GM19397 (cell line): ENCODE measurements around the gene CARM1.
"Not testable (repeated sequence)": the region's sequence is repeated elsewhere in the genome, so short reads cannot be mapped to it uniquely, and the experiment has no call there.

Experiments
- ATAC-seq: cut with Tn5 transposase; IDR thresholded peaks from one replicate; pipeline ENCODE4 v1.9.1; 2021; ENCODE audit warnings: mild to moderate bottlenecking, moderate library complexity; ENCODE audit not compliant: unreplicated experiment

Gene CARM1

DNA sequence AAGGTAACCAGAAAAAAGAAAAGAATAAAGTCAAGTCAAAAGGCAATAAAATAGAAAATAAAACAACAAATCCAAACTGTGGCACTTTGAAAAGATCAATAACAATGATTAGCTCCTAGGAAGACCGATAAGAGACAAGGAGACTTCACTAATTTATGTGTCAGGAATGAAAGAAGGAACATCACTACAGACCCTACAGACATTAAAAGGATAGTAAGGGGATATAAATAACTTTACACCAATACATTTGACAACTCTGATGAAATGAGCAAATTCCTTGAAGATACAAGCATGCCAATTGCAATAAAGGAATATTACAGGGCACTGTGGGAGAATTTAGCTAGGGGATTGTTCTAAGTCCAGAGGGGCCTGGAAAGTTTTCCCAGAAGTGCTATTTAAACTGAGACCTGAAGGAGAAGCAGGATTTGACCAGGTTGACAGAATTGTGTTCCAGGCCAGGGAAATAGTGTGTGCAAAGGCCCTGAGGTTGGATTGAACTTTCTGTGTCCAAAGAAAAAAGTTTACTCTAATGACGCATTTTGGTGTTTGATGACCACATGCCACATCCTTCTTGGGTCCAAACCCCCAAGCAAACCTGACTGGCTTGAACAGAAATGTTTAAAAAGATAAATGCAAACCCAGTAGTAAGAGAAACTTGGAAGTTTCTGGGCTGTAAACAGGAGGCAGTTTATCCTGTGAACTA, 24.7 kb upstream of the CARM1 start:
- no peak for ATAC-seq

DNA sequence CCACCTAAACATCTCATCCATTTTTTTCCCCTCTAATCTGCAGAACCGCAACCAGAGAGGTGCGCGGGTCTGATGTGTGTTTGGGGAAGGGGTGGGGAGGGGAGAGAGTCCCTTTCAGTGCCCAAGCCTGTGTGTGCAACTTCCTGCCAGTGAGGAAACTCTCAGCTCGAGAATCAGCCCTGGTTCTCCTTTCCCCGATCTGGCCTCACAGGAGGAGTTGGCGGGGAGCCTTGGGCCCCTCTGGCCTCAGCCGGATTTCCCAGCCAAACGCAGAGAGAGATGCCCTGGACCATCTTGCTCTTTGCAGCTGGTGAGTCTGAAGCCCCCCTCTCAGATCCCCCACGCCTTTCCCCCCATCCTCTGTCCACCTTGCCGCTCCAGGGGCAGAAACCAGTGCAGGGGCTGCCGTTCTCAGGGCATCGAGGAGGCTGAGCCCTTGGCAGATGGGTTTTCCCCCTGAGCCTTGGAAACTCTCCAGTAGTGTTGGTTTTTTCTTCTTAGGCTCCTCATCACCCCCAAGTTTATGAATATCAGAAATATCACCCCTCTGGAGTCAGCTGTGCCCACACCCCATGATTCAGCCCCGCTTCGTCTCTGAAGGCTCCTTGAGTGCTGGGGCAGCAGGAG, 23.0 kb upstream of the CARM1 start, which contains the start of gene C19orf38:
Gene C19orf38, plus strand, starts transcription at position 186 of the 627 bp plus-strand sequence. Its CDS starts 94 bp downstream, at position 280.
- no peak for ATAC-seq

DNA sequence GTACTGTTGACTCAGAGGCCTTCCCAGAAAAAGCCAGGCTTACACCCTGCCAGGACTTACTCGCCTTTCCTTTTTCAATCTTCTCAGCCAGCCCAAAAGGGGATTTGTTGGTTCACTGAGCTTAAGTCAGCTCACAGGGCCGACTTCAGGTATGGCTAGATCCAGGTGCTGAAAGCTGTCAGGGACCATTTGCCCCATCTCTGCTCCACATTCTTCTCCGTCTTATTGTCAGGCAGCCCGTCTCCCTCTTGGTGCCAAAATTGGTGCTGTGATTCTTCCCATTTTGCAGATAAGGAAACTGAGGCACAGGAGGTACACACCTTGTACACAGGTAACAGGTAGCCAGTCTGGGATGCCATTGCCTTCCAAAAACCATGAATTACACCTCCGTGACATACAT, 20.7 kb upstream of the CARM1 start:
- no peak for ATAC-seq

DNA sequence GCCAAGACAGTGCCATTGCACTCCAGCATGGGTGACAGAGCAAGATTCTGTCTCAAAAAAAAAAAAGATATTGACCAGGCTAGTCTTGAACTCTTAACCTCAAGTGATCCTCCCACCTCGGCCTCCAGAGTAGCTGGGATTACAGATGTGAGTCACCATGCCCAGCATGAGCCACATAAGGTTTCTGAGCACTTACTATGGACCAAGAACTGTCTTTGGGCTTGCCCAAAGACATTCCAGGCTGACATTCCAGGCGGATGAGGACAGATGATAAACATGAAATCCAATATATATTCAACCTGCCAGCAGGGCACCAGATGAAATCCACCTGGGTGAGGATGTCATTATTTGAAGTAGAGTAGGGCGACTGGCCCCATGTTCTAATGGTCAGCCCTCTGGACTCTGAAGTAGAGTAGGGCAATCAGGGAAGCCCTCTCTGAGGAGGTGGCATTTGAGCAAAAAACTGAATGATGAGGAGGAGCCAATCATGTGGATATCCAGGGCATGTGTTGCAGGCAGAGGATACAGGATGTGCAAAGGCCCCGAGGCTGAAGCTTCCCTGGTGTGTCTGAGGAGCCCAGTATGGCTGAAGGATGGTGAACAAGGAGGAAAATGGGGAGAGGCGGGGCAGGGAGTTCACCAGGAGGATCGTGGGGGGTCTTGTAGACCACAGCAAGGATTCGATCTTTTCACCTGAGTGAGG, 19.1 kb upstream of the CARM1 start:
- no peak for ATAC-seq

DNA sequence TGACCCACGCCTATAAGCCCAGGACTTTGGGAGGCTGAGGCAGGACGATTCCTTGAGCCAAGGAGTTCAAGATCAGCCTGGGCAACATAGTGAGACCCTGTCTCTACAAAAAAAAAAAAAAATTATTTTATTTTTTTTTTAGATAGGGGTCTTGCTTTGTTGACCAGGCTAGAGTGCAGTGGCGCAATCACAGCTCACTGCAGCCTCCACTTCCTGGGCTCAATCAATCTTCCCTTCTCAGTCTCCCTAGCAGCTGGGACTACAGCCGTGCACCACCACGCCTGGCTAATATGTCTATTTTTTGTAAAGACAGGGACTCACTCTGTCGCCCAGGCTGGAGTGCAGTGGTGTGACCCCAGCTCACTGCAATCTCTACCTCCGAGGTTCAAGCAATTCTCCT, 18.4 kb upstream of the CARM1 start:
- ATAC-seq = no peak

DNA sequence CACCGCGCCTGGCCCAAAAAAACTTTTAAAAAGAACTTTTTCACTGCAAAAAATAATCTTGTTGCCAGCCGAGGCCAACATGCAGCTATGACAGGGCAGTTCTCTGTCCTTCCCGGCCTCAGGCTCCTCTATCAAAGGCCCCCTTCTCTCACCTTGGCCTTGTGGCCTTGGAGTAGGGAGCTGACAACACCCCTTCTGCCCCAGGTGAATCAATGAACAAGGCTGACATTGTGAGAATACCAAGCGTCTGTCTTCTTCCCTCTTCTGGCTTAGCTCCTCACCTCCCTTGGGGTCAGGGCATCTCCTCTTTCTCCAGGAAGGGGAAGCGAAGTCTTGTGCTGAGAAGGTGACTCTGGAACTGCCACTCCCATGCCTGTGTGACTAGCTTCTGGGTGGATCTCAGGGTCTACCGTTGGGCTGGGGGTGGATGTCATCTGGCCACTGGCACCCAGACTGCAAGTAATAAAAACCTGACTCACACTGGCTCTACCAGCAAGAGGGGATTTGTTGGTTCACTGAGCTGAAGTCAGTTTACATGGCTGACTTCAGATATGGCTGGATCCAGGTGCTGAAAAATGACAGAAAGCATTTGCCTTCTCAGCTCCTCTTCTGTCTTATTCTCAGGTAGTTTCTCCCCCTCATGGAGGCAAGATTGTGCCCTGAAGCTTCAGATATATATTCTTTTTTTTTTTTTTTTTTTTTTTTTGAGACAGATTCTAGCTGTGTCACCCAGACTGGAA, 16.8 kb upstream of the CARM1 start:
- ATAC-seq = no peak

DNA sequence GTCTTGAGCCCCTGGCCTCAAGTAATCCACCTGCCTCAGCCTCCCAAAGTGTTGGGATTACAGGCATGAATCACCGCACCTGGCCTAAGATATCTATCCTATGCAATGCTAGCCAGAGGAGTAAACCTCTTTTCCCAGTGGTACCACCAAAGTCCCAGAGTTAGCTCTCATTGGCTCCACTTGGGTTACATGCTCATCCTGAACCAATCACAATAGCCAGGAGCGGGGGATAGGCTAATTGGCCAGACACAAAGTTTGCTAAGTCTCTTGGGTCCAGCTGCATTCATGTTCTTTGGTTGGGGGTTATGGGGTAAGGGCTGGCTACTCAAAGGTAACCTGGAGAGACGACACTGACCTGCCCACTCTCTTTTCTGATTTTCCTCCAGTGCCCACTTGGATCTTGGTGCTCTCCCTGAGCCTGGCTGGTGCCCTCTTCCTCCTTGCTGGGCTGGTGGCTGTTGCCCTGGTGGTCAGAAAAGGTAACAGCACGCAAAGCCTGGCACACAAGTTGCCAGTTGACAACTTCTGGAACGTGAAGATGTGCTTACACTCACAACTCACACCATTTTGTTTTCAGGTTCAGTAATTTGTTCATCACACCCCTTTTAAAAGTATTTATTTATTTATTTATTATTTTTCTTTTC, 15.4 kb upstream of the CARM1 start:
- ATAC-seq = no peak

DNA sequence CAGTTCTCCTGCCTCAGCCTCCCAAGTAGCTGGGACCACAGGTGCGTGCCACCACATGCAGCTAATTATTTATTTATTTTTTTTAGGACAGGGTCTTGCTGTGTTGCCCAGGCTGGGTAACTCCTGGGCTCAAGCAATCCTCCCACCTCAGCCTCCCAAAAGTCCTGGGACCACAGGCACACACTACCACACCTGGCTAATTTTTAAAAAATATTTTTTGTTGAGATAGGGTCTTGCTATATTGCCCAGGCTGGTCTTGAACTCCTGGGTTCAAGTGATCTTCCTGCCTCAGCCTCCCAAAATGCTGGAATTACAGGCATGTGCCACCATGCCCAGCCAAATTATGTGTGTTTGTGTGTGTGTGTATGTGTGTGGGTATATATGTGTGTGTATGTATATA, 14.5 kb upstream of the CARM1 start:
- ATAC-seq = not testable (repeated sequence)

DNA sequence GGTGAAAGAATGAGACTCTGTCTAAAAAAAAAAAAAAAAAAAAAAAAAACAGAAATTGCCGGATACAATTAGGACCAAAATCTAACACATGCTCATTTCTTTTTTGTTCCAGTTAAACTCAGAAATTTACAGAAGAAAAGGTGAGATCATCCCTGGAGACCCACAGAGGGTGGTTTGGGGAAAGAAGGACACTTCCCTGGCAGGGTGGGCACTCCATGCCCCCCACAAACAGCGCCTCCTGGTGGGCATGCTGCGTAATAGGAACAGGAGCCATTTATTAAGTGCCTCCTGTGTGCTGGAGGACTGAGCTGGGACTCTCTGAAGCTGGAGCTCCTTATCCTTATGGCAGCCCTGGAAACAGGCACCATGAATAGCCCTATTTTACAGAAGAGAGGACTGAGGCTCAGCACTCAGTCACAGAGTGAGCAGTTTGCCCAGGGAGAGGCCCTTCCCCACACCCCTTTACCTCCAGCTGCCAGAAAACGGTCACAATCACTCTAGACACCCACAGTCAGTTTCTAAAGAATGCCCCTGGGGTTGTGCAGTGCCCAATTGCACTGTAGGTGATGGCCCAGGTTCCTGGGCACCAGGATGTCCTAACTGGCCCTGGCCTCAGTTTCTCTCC, 13.0 kb upstream of the CARM1 start:
- no peak for ATAC-seq

DNA sequence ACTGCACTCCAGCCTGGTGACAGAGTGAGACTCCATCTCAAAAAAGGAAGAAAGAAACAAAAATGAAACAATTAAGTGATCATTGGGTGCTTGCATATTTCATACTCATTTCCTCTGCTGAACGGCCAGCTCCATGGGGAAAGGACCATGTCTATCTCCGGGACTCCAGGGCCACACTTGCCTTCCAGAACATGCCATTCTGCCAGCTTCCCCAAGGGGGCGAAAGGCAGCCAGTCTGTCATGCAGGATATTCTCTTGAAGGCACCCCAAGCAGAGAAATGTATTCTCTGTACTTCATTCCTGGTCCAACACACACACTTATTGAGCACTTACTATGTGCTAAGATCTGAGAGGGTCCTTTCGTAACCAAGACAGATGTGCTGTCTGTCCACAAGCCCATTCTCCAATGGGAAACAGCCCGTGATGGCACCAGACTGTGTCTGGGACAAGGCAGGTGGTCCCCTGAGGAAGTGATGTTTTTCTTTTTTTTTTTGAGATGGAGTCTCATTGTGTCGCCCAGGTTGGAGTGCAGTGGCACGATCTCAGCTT, 10.2 kb upstream of the CARM1 start:
- ATAC-seq = no peak

DNA sequence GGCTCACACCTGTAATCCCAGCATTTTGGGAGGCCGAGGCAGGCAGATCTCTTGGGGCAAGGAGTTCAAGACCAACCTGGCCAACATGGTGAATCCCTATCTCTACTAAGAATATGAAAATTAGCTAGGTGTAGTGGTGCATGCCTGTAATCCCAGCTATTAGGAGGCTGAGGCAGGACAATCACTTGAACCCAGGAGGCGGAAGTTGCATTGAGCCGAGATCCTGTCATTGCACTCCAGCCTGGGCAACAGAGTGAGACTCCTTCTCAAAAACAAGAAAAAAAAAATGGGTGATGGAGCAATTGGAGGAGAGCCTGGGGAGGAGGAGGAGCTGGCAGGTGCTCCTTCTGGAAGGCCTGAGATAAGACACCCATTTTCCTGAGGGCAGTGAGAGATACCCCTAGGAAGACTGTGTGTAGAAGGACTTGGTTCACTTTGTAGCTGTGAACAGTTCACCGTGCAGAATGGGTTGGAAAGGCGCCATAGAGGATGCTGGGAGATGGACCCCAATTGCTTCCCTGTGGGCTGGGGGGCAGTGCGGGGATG, 8.7 kb upstream of the CARM1 start:
- no peak for ATAC-seq

DNA sequence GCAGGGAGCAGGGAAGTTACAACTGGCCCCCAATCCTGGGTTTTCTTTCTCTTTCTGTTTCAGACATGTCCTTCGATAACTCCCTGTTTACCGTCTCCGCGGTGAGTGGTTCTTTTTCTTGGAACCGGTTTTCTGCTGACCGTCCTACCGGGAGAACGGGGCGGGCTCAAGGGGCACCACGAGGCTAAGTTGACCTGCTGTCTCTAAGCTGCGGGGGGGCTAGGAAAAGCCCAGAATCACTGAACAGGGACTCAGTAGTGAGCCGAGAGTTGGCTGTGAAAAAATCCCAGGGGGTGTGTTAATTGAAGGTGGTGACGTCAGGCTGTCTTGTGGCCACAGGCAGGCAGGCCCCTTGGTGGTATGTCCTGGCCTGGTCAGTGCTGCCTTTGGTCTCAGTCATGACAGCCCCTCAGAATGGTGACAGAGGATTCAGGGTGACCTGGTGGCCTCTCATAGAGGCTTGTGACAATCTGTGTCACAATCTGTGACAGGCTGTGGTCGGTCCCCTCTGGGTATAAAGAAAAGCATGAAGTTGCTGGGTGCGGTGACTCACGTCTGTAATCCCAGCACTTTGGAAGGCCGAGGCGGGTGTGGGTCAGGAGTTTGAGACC, 8.1 kb upstream of the CARM1 start:
- ATAC-seq = no peak

DNA sequence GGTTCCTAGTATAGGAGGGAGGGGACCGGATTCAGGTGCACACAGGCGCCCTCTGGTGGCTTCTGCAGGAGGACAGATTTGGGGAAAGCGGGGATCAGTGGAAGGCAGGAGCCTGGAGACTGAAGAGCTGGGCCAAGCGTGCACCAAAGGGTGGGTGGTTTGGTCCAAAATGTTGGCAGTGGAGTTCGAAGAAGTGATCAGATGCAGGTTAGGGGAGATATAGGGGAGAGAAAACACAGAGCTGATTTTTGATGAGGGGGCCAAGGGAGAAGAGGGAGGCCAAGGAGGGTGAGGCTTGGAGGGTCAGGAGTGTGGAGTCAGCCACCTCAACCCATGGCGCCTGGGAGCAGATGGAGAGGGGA, 6.8 kb upstream of the CARM1 start:
- ATAC-seq = peak; percentile 47

DNA sequence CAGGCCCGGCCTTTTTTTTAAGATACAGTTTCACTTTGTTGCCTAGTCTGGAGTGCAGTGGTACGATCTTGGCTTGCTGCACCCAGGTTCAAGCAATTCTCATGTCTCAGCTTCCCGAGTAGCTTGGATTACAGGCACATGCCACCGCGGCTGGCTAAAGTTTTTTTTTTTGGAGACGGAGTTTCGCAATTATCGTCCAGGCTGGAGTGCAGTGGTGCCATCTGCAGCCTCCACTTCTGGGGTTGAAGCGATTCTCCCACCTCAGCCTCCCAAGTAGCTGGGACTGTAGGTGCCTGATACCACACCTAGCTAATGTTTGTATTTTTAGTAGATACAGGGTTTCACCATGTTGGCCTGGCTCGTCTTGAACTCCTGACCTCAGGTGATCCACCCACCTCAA, 4.9 kb upstream of the CARM1 start:
- ATAC-seq = no peak

DNA sequence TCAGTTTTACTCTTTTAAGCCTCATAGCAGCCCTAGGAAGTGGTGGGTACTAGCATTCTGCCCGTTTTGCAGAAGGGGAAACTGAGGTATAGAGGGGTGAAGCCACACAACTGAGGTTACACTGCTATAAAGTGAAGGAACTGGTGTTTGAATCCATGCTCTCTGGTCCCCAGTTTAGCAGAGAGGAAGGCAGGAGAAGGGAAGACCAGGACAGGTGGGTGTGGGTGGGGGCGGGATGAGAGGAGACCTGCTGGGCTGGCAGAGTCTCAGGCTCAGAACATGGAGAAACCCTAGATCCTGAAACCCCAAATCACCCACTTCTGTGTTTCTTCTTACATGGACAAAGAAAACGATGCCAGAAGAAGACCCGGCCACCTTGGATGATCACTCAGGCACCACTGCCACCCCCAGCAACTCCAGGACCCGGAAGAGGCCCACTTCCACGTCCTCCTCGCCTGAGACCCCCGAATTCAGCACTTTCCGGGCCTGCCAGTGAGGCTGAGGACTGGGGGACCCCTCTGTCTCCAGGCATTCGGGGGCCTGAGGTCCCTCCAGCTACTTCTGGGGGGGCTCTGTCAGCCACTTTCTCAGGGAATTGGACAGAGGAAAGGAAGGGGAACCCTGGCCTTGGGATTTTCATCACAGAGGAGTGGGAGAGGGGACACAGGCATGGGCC, 2.3 kb upstream of the CARM1 start:
- ATAC-seq = no peak

DNA sequence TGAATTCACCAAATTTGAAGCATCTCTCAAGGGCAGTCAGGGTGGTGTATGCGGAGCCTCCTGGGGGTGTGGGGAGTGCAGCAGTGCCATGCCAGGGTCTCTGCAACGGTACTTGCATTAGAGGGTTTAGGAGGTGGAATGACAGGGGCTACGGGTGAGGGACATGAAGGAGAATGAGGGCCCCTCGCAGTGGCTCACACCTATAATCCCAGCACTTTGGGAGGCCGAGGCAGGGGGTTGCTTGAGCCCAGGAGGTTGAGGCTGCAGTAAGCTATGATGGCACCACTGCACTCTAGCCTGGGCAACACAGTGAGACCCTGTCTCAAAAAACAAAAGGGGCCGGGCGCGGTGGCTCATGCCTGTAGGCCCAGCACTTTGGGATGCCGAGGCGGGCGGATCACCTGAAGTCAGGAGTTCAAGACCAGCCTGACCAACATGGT, 1.5 kb upstream of the CARM1 start:
- ATAC-seq = not testable (repeated sequence)

DNA sequence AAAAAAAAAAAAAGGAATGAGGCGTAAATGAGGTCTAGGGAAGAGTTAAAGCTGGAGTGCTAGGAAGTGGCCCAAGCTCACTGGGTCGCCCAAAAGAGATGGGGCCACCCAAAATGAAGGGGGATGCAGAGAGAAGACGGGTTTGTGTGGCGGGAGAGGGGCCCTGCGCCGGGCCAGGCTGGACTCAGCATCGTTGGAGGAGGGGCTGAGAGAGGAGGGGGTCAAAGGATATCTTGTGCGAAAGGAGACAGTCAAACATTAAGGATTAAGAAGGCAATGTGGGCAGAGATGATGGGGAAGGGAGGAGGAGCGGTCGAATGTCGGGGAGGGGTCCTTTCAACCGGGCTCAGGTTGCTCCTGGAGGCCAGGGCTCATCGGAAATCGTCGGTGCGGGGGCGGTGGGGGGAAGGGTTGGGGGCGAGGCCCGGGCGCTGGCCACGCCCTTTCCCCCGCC, 825 bp upstream of the CARM1 start:
- no peak for ATAC-seq

DNA sequence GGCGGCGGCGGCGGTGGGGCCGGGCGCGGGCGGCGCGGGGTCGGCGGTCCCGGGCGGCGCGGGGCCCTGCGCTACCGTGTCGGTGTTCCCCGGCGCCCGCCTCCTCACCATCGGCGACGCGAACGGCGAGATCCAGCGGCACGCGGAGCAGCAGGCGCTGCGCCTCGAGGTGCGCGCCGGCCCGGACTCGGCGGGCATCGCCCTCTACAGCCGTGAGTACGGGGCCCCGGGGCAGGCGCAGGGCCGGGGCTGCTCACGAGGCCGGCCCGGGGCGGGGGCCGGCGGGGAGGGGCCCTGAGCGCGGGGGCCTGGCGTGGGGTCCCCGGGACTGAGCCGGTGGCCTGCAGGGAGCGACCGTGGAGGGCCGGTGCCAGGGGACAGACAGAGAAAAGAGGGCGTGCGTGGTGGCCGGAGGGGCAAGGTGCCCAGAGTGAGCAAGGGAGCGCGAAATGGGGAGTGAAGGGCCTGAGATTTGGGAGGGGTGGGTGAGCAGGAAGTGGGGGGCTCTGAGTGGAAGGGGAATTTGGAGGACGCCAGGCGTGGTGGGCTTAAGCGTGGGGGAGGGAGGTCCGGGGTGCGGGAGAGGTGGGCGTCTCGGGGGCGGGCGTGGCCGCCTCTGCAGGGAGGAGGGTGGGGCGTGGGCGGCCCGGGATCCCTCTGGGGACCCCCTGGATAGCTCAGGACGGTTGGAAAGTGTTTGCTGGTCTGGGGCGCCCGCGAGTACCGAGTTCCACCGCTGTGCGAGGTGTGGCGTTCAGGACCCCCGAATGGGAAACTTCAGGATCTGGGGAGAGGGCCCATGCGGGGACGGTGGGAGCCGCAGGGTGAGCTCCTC, 575 bp downstream of the CARM1 start:
- peak; percentile 1 for ATAC-seq
